A673 (cell line): Measurements from ENCODE around the gene ACOXL. TPM values are rescaled to one million over a fixed set of nuclear protein-coding genes. Genes with fewer than 3 reads are reported as not detected.
A peak's percentile ranks its signal among the peaks of the same experiment; 100 is the strongest.
"Not testable (repeated sequence)": the region's sequence is repeated elsewhere in the genome, so short reads cannot be mapped to it uniquely, and the experiment has no call there.

ENCODE experiments used
- BruUV-seq: library from RNA; stranded (reverse); fragments of 400-500 nt; replicated peaks from 2 replicates; lab custom pipeline; 2021; lab: Mats Ljungman, UMichigan
- CTCF ChIA-PET: fragments of 300-600 bp; sonication (Branson Sonifier 250); formaldehyde crosslinking; loops from one replicate; lab custom pipeline; 2022; ENCODE audit warnings: antibody characterized with exemption; lab: Charles Lee
- POLR2A ChIA-PET: fragments of 300-600 bp; sonication (Branson Sonifier 250); formaldehyde crosslinking; loops from one replicate; lab custom pipeline; 2022; ENCODE audit warnings: antibody characterized with exemption; ENCODE audit not compliant: low non-redundant PET; lab: Charles Lee
- DNase-seq: peaks from one replicate; pipeline ENCODE4 v3.0.0-alpha.2; 2015; ENCODE audit warnings: low spot score
- H3K27ac ChIP-seq: fragments of 200-600 bp; sonication (generic); 2 replicates; pipeline ENCODE4 v1.5.1; 2016; ENCODE audit warnings: mixed run types, low read depth, mild to moderate bottlenecking, mixed read lengths, antibody characterized with exemption, low read length; ENCODE audit not compliant: poor library complexity, severe bottlenecking
- H3K27me3 ChIP-seq: fragments of 200-600 bp; sonication (generic); replicated peaks from 2 replicates; pipeline ENCODE4 v1.6.1; 2017; ENCODE audit warnings: mixed run types, low read depth, mild to moderate bottlenecking, mixed read lengths, antibody characterized with exemption, low read length; ENCODE audit not compliant: insufficient read depth, poor library complexity
- H3K36me3 ChIP-seq: fragments of 200-600 bp; sonication (generic); 2 replicates; pipeline ENCODE4 v1.6.1; 2016; ENCODE audit warnings: mixed run types, mild to moderate bottlenecking, mixed read lengths, antibody characterized with exemption, low read length; ENCODE audit not compliant: insufficient read depth, poor library complexity, severe bottlenecking
- H3K4me1 ChIP-seq: fragments of 200-600 bp; sonication (generic); 2 replicates; pipeline ENCODE4 v1.6.1; 2017; ENCODE audit warnings: mixed run types, mild to moderate bottlenecking, mixed read lengths, antibody characterized with exemption, low read length; ENCODE audit not compliant: insufficient read depth, poor library complexity, severe bottlenecking
- H3K4me3 ChIP-seq: fragments of 200-600 bp; sonication (generic); 2 replicates; pipeline ENCODE4 v1.5.1; 2016; ENCODE audit warnings: low read depth, mixed run types, mild to moderate bottlenecking, mixed read lengths, low read length; ENCODE audit not compliant: poor library complexity, severe bottlenecking
- H3K9me3 ChIP-seq: fragments of 200-600 bp; sonication (generic); 2 replicates; pipeline ENCODE4 v1.6.1; 2016; ENCODE audit warnings: mixed run types, low read depth, mild to moderate bottlenecking, mixed read lengths, antibody characterized with exemption, low read length; ENCODE audit not compliant: poor library complexity, severe bottlenecking
- EZH2 ChIP-seq: fragments of 200-600 bp; sonication (generic); IDR thresholded peaks from 2 replicates; pipeline ENCODE4 v1.6.1; 2017; ENCODE audit warnings: borderline replicate concordance, low read depth, mild to moderate bottlenecking, mixed read lengths, antibody characterized with exemption, low read length; ENCODE audit not compliant: poor library complexity, severe bottlenecking
- intact Hi-C: fragments of 100-400 bp; cut with micrococcal nuclease; formaldehyde crosslinking; loops from one replicate; pipeline ENCODE4 v1.10.0; 2022; ENCODE audit not compliant: unreplicated experiment
- total RNA-seq: library from RNA; stranded (reverse); gene quantifications from 2 replicates; pipeline ENCODE4 v1.2.3, GENCODE V29; 2021
- TF ChIP-seq, protein P1 (sequence below): fragments of 300-800, 200-600 bp; sonication (generic); conservative IDR thresholded peaks from 2 replicates; pipeline ENCODE4 v1.5.1; 2017; ENCODE audit warnings: low read depth, mild to moderate bottlenecking, antibody characterized with exemption, low read length, moderate library complexity, mixed read lengths

Gene ACOXL
- total RNA-seq, 1 experiment from 2014 or later = not detected

GRCh38 chr2:110688594-110689091 is 43.7 kb upstream of the ACOXL start:
- Histone ChIP-seq H3K9me3 (peaks cover 6% of the 10 kb centered on the region), H3K36me3 (no peaks in the 10 kb centered on the region), H3K27ac (no peak overlapping the region), H3K4me1 (peaks cover 4% of the 10 kb centered on the region), H3K27me3 (no peaks in the 10 kb centered on the region), H3K4me3 (no peak overlapping the region)
- no TSS peak for BruUV-seq
- ChIA-PET POLR2A (no interaction called here), CTCF (no interaction called here)
- peak; percentile 62 for DNase-seq
- intact Hi-C loops = no loop called here
- no peak for TF ChIP-seq EZH2
- TF ChIP-seq, protein P1, sequence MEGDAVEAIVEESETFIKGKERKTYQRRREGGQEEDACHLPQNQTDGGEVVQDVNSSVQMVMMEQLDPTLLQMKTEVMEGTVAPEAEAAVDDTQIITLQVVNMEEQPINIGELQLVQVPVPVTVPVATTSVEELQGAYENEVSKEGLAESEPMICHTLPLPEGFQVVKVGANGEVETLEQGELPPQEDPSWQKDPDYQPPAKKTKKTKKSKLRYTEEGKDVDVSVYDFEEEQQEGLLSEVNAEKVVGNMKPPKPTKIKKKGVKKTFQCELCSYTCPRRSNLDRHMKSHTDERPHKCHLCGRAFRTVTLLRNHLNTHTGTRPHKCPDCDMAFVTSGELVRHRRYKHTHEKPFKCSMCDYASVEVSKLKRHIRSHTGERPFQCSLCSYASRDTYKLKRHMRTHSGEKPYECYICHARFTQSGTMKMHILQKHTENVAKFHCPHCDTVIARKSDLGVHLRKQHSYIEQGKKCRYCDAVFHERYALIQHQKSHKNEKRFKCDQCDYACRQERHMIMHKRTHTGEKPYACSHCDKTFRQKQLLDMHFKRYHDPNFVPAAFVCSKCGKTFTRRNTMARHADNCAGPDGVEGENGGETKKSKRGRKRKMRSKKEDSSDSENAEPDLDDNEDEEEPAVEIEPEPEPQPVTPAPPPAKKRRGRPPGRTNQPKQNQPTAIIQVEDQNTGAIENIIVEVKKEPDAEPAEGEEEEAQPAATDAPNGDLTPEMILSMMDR = no peak

DNA sequence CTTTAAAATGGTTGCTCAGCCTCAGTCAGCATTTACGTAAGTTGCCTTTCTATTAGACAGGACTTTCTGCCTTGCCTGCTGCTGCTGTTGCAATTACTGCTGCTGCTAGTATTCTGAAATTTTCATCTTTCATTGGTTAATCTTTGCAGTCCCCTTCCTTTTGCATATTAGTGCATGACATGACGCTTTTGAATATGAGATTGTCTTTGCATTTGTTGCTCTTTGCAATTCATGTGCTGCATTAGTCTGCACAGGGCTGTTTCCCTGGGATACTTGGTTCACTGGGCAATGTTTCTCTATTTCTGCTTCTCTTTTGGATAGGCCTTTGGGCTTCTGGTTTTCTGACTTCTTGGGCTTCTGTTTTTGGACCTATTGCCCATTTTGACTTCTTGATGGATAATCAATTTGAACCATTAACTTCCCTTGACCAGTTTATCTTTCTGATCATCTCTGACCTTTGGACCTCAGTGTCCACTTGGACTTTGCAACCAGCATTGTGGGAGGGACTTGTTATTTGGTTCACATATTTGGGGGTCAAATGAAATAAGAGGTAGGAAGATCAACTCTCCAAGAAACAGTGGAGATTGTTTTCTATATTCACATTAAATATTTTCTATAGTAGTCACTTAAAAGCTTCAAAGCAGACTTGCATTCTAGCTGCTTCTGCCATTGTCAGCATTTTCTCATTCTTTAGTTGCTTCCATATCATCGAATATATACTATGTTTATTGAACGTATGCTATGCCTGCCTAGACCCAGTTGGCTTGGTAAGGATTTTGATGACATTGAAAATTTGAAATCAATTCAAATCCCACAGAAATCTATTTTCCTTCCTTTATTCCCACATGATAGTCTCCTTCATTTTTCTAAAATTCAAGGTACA is 42.0 kb upstream of the ACOXL start:
- no peak overlapping the region for H3K4me3 ChIP-seq
- H3K9me3 ChIP-seq = peaks cover 6% of the 10 kb centered on the region
- H3K4me1 ChIP-seq = peaks cover 10% of the 10 kb centered on the region
- intact Hi-C loops = no loop called here
- POLR2A ChIA-PET = no interaction called here
- CTCF ChIA-PET = no interaction called here
- no peak for DNase-seq
- TF ChIP-seq, protein P1 = no peak
- no peak for TF ChIP-seq EZH2
- H3K27me3 ChIP-seq = no peaks in the 10 kb centered on the region
- BruUV-seq = no TSS peak
- no peaks in the 10 kb centered on the region for H3K36me3 ChIP-seq
- H3K27ac ChIP-seq = no peak overlapping the region

GRCh38 chr2:110691612-110692258 is 40.6 kb upstream of the ACOXL start:
- CTCF ChIA-PET = no interaction called here
- intact Hi-C loops = no loop called here
- H3K4me1 ChIP-seq = peaks cover 10% of the 10 kb centered on the region
- no peaks in the 10 kb centered on the region for H3K36me3 ChIP-seq
- no TSS peak for BruUV-seq
- no peak for DNase-seq
- TF ChIP-seq, protein P1 = no peak
- no peak for TF ChIP-seq EZH2
- peaks cover 3% of the 10 kb centered on the region for H3K9me3 ChIP-seq
- H3K4me3 ChIP-seq = no peak overlapping the region
- H3K27me3 ChIP-seq = no peaks in the 10 kb centered on the region
- POLR2A ChIA-PET = no interaction called here
- no peak overlapping the region for H3K27ac ChIP-seq

- H3K4me1 ChIP-seq, H3K36me3 ChIP-seq, CTCF ChIA-PET, POLR2A ChIA-PET, H3K9me3 ChIP-seq, BruUV-seq, intact Hi-C loops, H3K4me3 ChIP-seq, H3K27me3 ChIP-seq: not testable (repeated sequence)
- DNase-seq = peak; percentile 80
- H3K27ac ChIP-seq = peak overlapping the region; percentile 39
Measured at GRCh38 chr2:110695146-110695898, 37.1 kb upstream of the ACOXL start.
